ENCODE data around the gene ICAM3. TPM values are rescaled to one million over a fixed set of nuclear protein-coding genes. Genes with fewer than 3 reads are reported as not detected.

The ICAM3 gene
- total RNA-seq, 1 experiment from 2014 or later, result 28.3 TPM

DNA sequence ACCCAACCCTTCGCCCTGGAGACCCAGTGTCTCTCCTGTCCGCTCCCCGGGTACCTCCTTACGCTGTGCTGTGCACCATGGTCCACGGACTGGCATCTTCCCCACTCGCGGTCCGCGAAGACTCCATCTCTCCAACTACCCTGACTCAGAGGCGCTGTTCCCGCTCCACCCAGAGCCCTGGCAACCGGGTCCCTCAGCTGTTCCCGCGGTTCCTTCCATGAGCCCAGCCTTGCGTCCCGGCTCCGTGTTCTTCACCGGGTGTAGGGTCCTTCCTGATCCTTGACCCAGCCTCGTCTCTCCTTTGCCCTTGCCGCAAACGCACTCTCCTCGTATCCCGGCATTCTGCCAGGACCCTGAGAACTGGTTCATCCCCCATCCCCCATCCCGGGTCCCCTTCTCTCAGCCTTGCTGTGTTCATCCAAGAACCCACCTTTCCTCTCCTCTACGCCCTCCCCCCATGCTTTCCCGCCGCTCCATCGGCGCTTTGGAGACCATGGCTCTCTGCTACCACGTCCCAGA lies 49.0 kb downstream of the ICAM3 start:
- no peak overlapping the region for H2BK120ac ChIP-seq (ENCODE audit: low read depth, low read length, poor library complexity, severe bottlenecking)
- no peaks in the 10 kb centered on the region for H3K79me2 ChIP-seq (ENCODE audit: insufficient read depth, low read length)
- H3K23me2 ChIP-seq (ENCODE audit: insufficient read length, low read depth, low read length, poor library complexity, severe bottlenecking), result peaks cover 38% of the 10 kb centered on the region
- Mint-ChIP-seq H3K36me3 (ENCODE audit: insufficient read depth in 1 of 3, low read depth in 3 of 3) (peaks cover 0 to 2% (median 0%) of the 10 kb centered on the region in 3 experiments; a peak in 4 of 7 replicates), H3K27ac (no peak overlapping the region), H3K4me1 (peaks cover 13 to 44% of the 10 kb centered on the region in 2 experiments), H3K9me3 (peaks cover 0 to 5% of the 10 kb centered on the region in 2 experiments; a peak in 3 of 5 replicates), H3K27me3 (ENCODE audit: low read depth) (peaks cover 99% of the 10 kb centered on the region), H3K4me3 (peak overlapping the region; percentile 59 to 92)
- no peak overlapping the region for H3K56ac ChIP-seq (ENCODE audit: insufficient read length, low read depth, low read length)
- H2BK12ac ChIP-seq (ENCODE audit: insufficient read length, low read depth, low read length), result no peak overlapping the region
- H3K23ac ChIP-seq (ENCODE audit: insufficient read length, low read depth, low read length), result no peak overlapping the region
- H3K18ac ChIP-seq (ENCODE audit: insufficient read length, low read depth, low read length), result no peak overlapping the region
- WGBS (ENCODE audit: extremely low coverage, insufficient read length, low lambda C conversion rate), result no CpG with 5 or more reads among the region's 30 CpGs
- H3K9me3 ChIP-seq (ENCODE audit: control insufficient read depth, low read depth, low read length), result no peaks in the 10 kb centered on the region
- TF ChIP-seq, protein P1, sequence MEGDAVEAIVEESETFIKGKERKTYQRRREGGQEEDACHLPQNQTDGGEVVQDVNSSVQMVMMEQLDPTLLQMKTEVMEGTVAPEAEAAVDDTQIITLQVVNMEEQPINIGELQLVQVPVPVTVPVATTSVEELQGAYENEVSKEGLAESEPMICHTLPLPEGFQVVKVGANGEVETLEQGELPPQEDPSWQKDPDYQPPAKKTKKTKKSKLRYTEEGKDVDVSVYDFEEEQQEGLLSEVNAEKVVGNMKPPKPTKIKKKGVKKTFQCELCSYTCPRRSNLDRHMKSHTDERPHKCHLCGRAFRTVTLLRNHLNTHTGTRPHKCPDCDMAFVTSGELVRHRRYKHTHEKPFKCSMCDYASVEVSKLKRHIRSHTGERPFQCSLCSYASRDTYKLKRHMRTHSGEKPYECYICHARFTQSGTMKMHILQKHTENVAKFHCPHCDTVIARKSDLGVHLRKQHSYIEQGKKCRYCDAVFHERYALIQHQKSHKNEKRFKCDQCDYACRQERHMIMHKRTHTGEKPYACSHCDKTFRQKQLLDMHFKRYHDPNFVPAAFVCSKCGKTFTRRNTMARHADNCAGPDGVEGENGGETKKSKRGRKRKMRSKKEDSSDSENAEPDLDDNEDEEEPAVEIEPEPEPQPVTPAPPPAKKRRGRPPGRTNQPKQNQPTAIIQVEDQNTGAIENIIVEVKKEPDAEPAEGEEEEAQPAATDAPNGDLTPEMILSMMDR (conservative IDR thresholded peaks at IDR 0.05), result no peak
- H2AFZ ChIP-seq (ENCODE audit: low read length), result no peak overlapping the region
- no peak overlapping the region for H3K27ac ChIP-seq (ENCODE audit: insufficient read length, low read depth, low read length)
- no peak overlapping the region for H4K91ac ChIP-seq (ENCODE audit: insufficient read length, low read depth, low read length)
- H3K9ac ChIP-seq (ENCODE audit: extremely low read depth, insufficient read length, low read length), result no peak overlapping the region
- no peak overlapping the region for H4K8ac ChIP-seq (replicated peaks; ENCODE audit: insufficient read length, low read depth, low read length)
- H2BK5ac ChIP-seq (ENCODE audit: insufficient read length, low read length), result no peak overlapping the region
- no peak overlapping the region for H4K5ac ChIP-seq (ENCODE audit: insufficient read length, low read depth, low read length)
- no peak overlapping the region for H3K14ac ChIP-seq (ENCODE audit: insufficient read depth, low read length)
- H3K4me2 ChIP-seq (ENCODE audit: insufficient read depth, insufficient read length, low read length), result peak overlapping the region; percentile 92
- H2AK5ac ChIP-seq (ENCODE audit: insufficient read length, low read length), result no peak overlapping the region
- no peak overlapping the region for H3K4ac ChIP-seq (ENCODE audit: low read depth, low read length)
- no peak overlapping the region for H2BK15ac ChIP-seq (ENCODE audit: low read depth, low read length)
- H3K27me3 ChIP-seq (ENCODE audit: insufficient read depth, low read length), result peaks cover 61% of the 10 kb centered on the region
- H3T11ph ChIP-seq (ENCODE audit: low read length), result no peak overlapping the region
- H3K79me1 ChIP-seq (ENCODE audit: insufficient read depth, low read depth, low read length, poor library complexity, severe bottlenecking), result no peaks in the 10 kb centered on the region
- no peaks in the 10 kb centered on the region; the same call in 1 of the 2 replicates for H3K4me1 ChIP-seq (ENCODE audit: insufficient read depth, low read length)
- peak; percentile 55 for DNase-seq
- no peak overlapping the region for H2BK20ac ChIP-seq (ENCODE audit: low read depth, low read length, poor library complexity, severe bottlenecking)
- H4K20me1 ChIP-seq (ENCODE audit: control insufficient read depth, insufficient read depth, insufficient read length), result no peaks in the 10 kb centered on the region

All from H9 (cell line).